ENCODE results near the gene VWA3B. TPM values are rescaled to one million over a fixed set of nuclear protein-coding genes. Genes with fewer than 3 reads are reported as not detected.

VWA3B gene
- polyA plus RNA-seq, 3 donors, result not detected

- TF ChIP-seq CTCF (IDR thresholded peaks at IDR 0.05), result no peak
- 73% methylated on average over 2 of the region's 2 CpGs for WGBS (ENCODE audit: insufficient coverage)
- H3K4me2 ChIP-seq (replicated peaks; ENCODE audit: extremely low read depth, low read length, poor library complexity, severe bottlenecking), result no peak overlapping the region
Measured at GRCh38 chr2:98078701-98079100, 8.3 kb upstream of the VWA3B start.

GRCh38 chr2:98084151-98084868 lies 2.7 kb upstream of the VWA3B start:
- DNase-seq, result no peak
- TF ChIP-seq CTCF (IDR thresholded peaks at IDR 0.05), result no peak
- intact Hi-C loops (cut with micrococcal nuclease), result loop anchor here in 1 of 2 donors (2.0 to 10.0 kb wide), 2 partner anchors 50 to 170 kb away; no protein-coding TSS in a partner anchor
- H3K79me2 ChIP-seq (ENCODE audit: insufficient read depth, low read length), result no peaks in the 10 kb centered on the region
- H3K9me3 ChIP-seq (replicated peaks in 1 of 2; ENCODE audit: control insufficient read depth in 1 of 2, insufficient read depth in 1 of 2, low read length in 2 of 2), result no peaks in the 10 kb centered on the region
- H3K9me3 Mint-ChIP-seq, result no peaks in the 10 kb centered on the region
- H3K9ac ChIP-seq (ENCODE audit: insufficient read depth, low read length, poor library complexity, severe bottlenecking), result no peak overlapping the region
- H3K36me3 Mint-ChIP-seq, result peaks cover 0 to 4% of the 10 kb centered on the region in 2 donors
- H3K4me3 ChIP-seq (replicated peaks in 1 of 3; ENCODE audit: low read depth in 2 of 3, low read length in 3 of 3), result no peak overlapping the region
- H3K27me3 ChIP-seq (ENCODE audit: control insufficient read depth in 2 of 2, insufficient read depth in 2 of 2, low read length in 2 of 2), result peaks cover 12 to 22% of the 10 kb centered on the region in 2 donors
- H3K36me3 ChIP-seq (replicated peaks in 1 of 2; ENCODE audit: control insufficient read depth in 1 of 2, insufficient read depth in 2 of 2, low read length in 2 of 2), result no peaks in the 10 kb centered on the region
- H3K27ac Mint-ChIP-seq, result no peak overlapping the region
- H3K27ac ChIP-seq (ENCODE audit: low read depth in 1 of 2, low read length in 2 of 2), result no peak overlapping the region
- WGBS (ENCODE audit: insufficient coverage), result 14% methylated on average over 1 of the region's 5 CpGs
- H3K4me3 Mint-ChIP-seq, result peak overlapping the region in 1 of 2 donors; percentile 65
- peaks cover 19 to 37% (median 31%) of the 10 kb centered on the region in 3 donors for H3K27me3 Mint-ChIP-seq (ENCODE audit: low read depth in 3 of 3)
- H3K4me2 ChIP-seq (replicated peaks; ENCODE audit: extremely low read depth, low read length, poor library complexity, severe bottlenecking), result no peak overlapping the region
- H2AFZ ChIP-seq (ENCODE audit: insufficient read depth, low read depth, low read length, poor library complexity, severe bottlenecking), result no peak overlapping the region
- H4K20me1 ChIP-seq (ENCODE audit: insufficient read depth, low read length), result no peaks in the 10 kb centered on the region
- H3K4me1 Mint-ChIP-seq, result peaks cover 46% of the 10 kb centered on the region
- peaks cover 42 to 43% of the 10 kb centered on the region in 2 donors for H3K4me1 ChIP-seq (ENCODE audit: control insufficient read depth in 1 of 2, insufficient read depth in 2 of 2, low read length in 2 of 2)

More at GRCh38 chr2:98078701-98079100, 8.3 kb upstream of the VWA3B start:
- Histone ChIP-seq H3K9me3 (replicated peaks in 1 of 2; ENCODE audit: control insufficient read depth in 1 of 2, insufficient read depth in 1 of 2, low read length in 2 of 2) (peaks cover 0 to 6% of the 10 kb centered on the region in 2 donors), H3K4me1 (ENCODE audit: control insufficient read depth in 1 of 2, insufficient read depth in 2 of 2, low read length in 2 of 2) (peaks cover 8 to 16% of the 10 kb centered on the region in 2 donors), H3K27ac (ENCODE audit: low read depth in 1 of 2, low read length in 2 of 2) (no peak overlapping the region), H3K36me3 (replicated peaks in 1 of 2; ENCODE audit: control insufficient read depth in 1 of 2, insufficient read depth in 2 of 2, low read length in 2 of 2) (no peaks in the 10 kb centered on the region), H3K4me3 (replicated peaks in 1 of 3; ENCODE audit: low read depth in 2 of 3, low read length in 3 of 3) (no peak overlapping the region), H4K20me1 (ENCODE audit: insufficient read depth, low read length) (no peaks in the 10 kb centered on the region), H3K9ac (ENCODE audit: insufficient read depth, low read length, poor library complexity, severe bottlenecking) (no peak overlapping the region), H2AFZ (ENCODE audit: insufficient read depth, low read depth, low read length, poor library complexity, severe bottlenecking) (no peak overlapping the region), H3K27me3 (ENCODE audit: control insufficient read depth in 2 of 2, insufficient read depth in 2 of 2, low read length in 2 of 2) (peaks cover 4 to 9% of the 10 kb centered on the region in 2 donors), H3K79me2 (ENCODE audit: insufficient read depth, low read length) (no peaks in the 10 kb centered on the region)
- Mint-ChIP-seq H3K4me1 (peaks cover 16% of the 10 kb centered on the region), H3K4me3 (peak overlapping the region in 1 of 2 donors; percentile 5), H3K9me3 (peaks cover 0 to 12% (median 3%) of the 10 kb centered on the region in 7 donors), H3K36me3 (peaks cover 0 to 2% of the 10 kb centered on the region in 2 donors), H3K27me3 (ENCODE audit: low read depth in 3 of 3) (peaks cover 7 to 21% (median 16%) of the 10 kb centered on the region in 3 donors), H3K27ac (no peak overlapping the region)
- intact Hi-C loops (cut with micrococcal nuclease), result no loop called here
- DNase-seq, result no peak

Measured in CD14-positive monocyte (primary cell).